Erythroblast (primary cell): Measurements from ENCODE around the gene TMOD2.

ENCODE experiments used
- GATA1 ChIP-seq: IDR thresholded peaks from 2 replicates; pipeline ENCODE4 v1.6.1; 2011; ENCODE audit warnings: low read depth, mild to moderate bottlenecking, control low read depth, low read length, moderate library complexity
- POLR2A ChIP-seq: IDR thresholded peaks from 2 replicates; pipeline ENCODE4 v1.6.1; 2011; ENCODE audit warnings: mild to moderate bottlenecking, low read length

DNA sequence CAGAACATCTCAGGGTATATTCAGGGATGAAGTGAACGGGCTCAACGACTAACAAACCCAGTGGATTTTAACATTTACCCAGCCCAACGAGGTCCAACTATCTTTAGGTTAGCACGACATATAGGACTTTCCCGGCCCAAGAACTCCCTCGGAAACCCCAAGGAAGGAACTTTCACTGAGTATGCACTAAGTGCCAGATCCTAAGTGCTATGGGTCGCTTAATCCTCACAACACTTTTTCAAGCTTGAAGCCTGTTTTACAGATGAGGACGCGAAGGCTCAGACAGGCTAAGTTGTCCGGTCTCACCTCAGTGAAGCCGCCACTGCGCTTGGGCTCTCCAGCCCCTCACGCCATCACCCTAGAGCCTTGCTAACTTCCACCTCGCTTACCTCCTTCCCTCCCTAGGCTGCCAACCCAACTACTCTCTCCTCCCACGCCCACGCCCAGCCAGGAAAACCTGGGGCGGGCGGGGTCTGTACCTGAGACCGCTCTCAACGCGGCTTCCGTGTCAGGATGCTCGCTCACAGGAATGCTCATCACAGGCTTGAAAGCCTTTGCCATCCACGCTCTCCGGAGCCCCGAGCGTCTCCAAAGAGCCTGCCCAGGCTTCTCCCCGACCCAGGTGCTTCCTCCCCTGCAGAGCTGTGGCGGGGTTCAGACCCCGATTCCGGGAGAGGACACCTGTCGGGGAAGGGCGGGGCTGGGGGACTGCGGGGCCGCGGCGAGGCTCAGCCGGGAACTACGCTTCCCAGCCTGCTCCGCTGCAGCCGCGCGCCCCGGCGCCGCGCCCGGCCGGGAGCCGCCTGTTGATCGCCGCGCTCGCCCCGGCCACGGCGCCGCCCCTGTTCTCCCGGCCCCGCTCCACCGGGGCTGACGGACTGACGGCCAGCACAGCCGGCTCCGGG lies at the start of gene TMOD2:
- TF ChIP-seq POLR2A = no peak
- TF ChIP-seq GATA1 = no peak
